GM23338 (cell line): Measurements from ENCODE around the gene WNT7A. TPM values are rescaled to one million over a fixed set of nuclear protein-coding genes. Genes with fewer than 3 reads are reported as not detected.

ENCODE experiments used
- ATAC-seq: fragments of 200-7000 bp; cut with Tn5 transposase; 3 replicates; pipeline ENCODE4 v1.9.1; 2020
- DNase-seq: peaks from one replicate; pipeline ENCODE4 v3.0.0-alpha.2; 2015; ENCODE audit warnings: low spot score
- H2AFZ ChIP-seq: fragments of 200-600 bp; sonication (generic); 2 replicates; pipeline ENCODE4 v1.8.0; 2016; ENCODE audit warnings: antibody characterized with exemption, mild to moderate bottlenecking, moderate library complexity
- H3F3A ChIP-seq: fragments of 200-600 bp; sonication (generic); replicated peaks from 2 replicates; pipeline ENCODE4 v1.8.0; 2017; ENCODE audit warnings: antibody characterized with exemption, mixed run types, low read depth
- H3K27ac ChIP-seq: fragments of 200-600 bp; sonication (generic); 2 replicates; pipeline ENCODE4 v1.6.1; 2016; ENCODE audit warnings: low read depth
- H3K27me3 ChIP-seq: fragments of 200-600 bp; sonication (generic); 2 replicates; pipeline ENCODE4 v1.8.0; 2016; ENCODE audit warnings: mild to moderate bottlenecking, mixed run types, moderate library complexity; ENCODE audit not compliant: insufficient read depth
- H3K36me3 ChIP-seq: fragments of 200-600 bp; sonication (generic); 2 replicates; pipeline ENCODE4 v1.8.0; 2016; ENCODE audit warnings: mild to moderate bottlenecking; ENCODE audit not compliant: insufficient read depth
- H3K4me1 ChIP-seq: fragments of 200-600 bp; sonication (generic); 2 replicates; pipeline ENCODE4 v1.8.0; 2016; ENCODE audit warnings: mild to moderate bottlenecking, moderate library complexity; ENCODE audit not compliant: insufficient read depth
- H3K4me2 ChIP-seq: fragments of 200-600 bp; sonication (generic); 2 replicates; pipeline ENCODE4 v1.7.1; 2017; ENCODE audit warnings: mixed run types
- H3K4me3 ChIP-seq: fragments of 200-600 bp; sonication (generic); 2 replicates; pipeline ENCODE4 v1.6.1; 2016; ENCODE audit warnings: mixed run types
- H3K79me2 ChIP-seq: fragments of 200-600 bp; sonication (generic); replicated peaks from 2 replicates; pipeline ENCODE4 v1.8.0; 2017; ENCODE audit warnings: mild to moderate bottlenecking; ENCODE audit not compliant: insufficient read depth
- H3K9me2 ChIP-seq: fragments of 200-600 bp; sonication (generic); 2 replicates; pipeline ENCODE4 v1.8.0; 2017; ENCODE audit not compliant: insufficient read depth
- H4K20me1 ChIP-seq: fragments of 200-600 bp; sonication (generic); replicated peaks from 2 replicates; pipeline ENCODE4 v1.8.0; 2017; ENCODE audit warnings: mild to moderate bottlenecking; ENCODE audit not compliant: insufficient read depth
- H3K27ac Mint-ChIP-seq: 2 replicates; pipeline ENCODE4 v1.8.0; 2020; ENCODE audit warnings: inconsistent platforms, mild to moderate bottlenecking, moderate library complexity, mixed read lengths
- H3K27me3 Mint-ChIP-seq: 3 replicates; pipeline ENCODE4 v1.8.0; 2022; ENCODE audit warnings: low read depth, mild to moderate bottlenecking, moderate library complexity, mixed read lengths, inconsistent platforms; ENCODE audit not compliant: insufficient read depth, poor library complexity
- H3K36me3 Mint-ChIP-seq: 3 replicates; pipeline ENCODE4 v1.8.0; 2021; ENCODE audit warnings: low read depth, mild to moderate bottlenecking, inconsistent platforms, moderate library complexity, mixed read lengths
- H3K4me1 Mint-ChIP-seq: 3 replicates; pipeline ENCODE4 v1.8.0; 2020; ENCODE audit warnings: mild to moderate bottlenecking, inconsistent platforms, mixed read lengths
- H3K4me3 Mint-ChIP-seq: 3 replicates; pipeline ENCODE4 v1.8.0; 2021; ENCODE audit warnings: moderate library complexity, mild to moderate bottlenecking, inconsistent platforms, mixed read lengths
- H3K9me3 Mint-ChIP-seq: 3 replicates; pipeline ENCODE4 v1.8.0; 2020; ENCODE audit warnings: moderate library complexity, mild to moderate bottlenecking, inconsistent platforms, mixed read lengths
- CREB1 ChIP-seq: fragments of 250-450 bp; sonication (Bioruptor Pico); IDR thresholded peaks from 2 replicates; pipeline ENCODE4 v1.5.0; 2020; ENCODE audit warnings: low read depth, mild to moderate bottlenecking, moderate library complexity
- EZH2 ChIP-seq: fragments of 200-600 bp; sonication (generic); IDR thresholded peaks from one replicate; pipeline ENCODE4 v1.8.0; 2017; ENCODE audit warnings: antibody characterized with exemption, mild to moderate bottlenecking, low read depth; ENCODE audit not compliant: unreplicated experiment
- EZH2phosphoT487 ChIP-seq: fragments of 200-600 bp; sonication (generic); IDR thresholded peaks from one replicate; pipeline ENCODE4 v1.8.1; 2018; ENCODE audit warnings: antibody characterized with exemption; ENCODE audit not compliant: unreplicated experiment
- JUNB ChIP-seq: IDR thresholded peaks from one replicate; pipeline ENCODE4 v1.6.1; 2016; ENCODE audit warnings: antibody characterized with exemption; ENCODE audit not compliant: unreplicated experiment
- NANOG ChIP-seq: IDR thresholded peaks from 2 replicates; pipeline ENCODE4 v1.6.1; 2016; ENCODE audit warnings: antibody characterized with exemption, borderline replicate concordance
- POLR2AphosphoS5 ChIP-seq: IDR thresholded peaks from 2 replicates; pipeline ENCODE4 v1.6.1; 2016; ENCODE audit warnings: antibody characterized with exemption, low read depth
- STAT1 ChIP-seq: IDR thresholded peaks from one replicate; pipeline ENCODE4 v1.6.1; 2016; ENCODE audit warnings: antibody characterized with exemption; ENCODE audit not compliant: unreplicated experiment
- ZNF114 ChIP-seq: fragments of 250-450 bp; sonication (Bioruptor Pico); IDR thresholded peaks from 2 replicates; pipeline ENCODE4 v1.5.0; 2020; ENCODE audit warnings: mild to moderate bottlenecking, moderate library complexity
- ZNF331 ChIP-seq: fragments of 250-450 bp; sonication (Bioruptor Pico); IDR thresholded peaks from 2 replicates; pipeline ENCODE4 v1.5.0; 2020; ENCODE audit warnings: low read depth, mild to moderate bottlenecking, moderate library complexity
- polyA plus RNA-seq: library from polyadenylated mRNA; unstranded; fragments of >200 nt; fragmentation: Nextera tagmentation; extraction: Ambion mirVana; gene quantifications from 2 replicates; pipeline ENCODE4 v1.2.1, GENCODE V29; 2016
- total RNA-seq: library from RNA; depleted of rRNA; stranded (reverse); fragments of >200 nt; shearing (Covaris generic); gene quantifications from 2 replicates; pipeline ENCODE4 v1.2.3, GENCODE V29; 2014
- TF ChIP-seq, protein P1 (sequence below): IDR thresholded peaks from 2 replicates; pipeline ENCODE4 v1.6.1; 2016; ENCODE audit warnings: antibody characterized with exemption
- TF ChIP-seq, protein P2 (sequence below): IDR thresholded peaks from one replicate; pipeline ENCODE4 v1.6.1; 2018; ENCODE audit warnings: antibody characterized with exemption; ENCODE audit not compliant: unreplicated experiment
- TF ChIP-seq, protein P3 (sequence below): fragments of 250-450 bp; sonication (Bioruptor Pico); IDR thresholded peaks from 2 replicates; pipeline ENCODE4 v1.5.0; 2020; ENCODE audit warnings: mild to moderate bottlenecking, moderate library complexity
- TF ChIP-seq, protein P4 (sequence below), 2 experiments: fragments of 200-600 bp in 1 of 2; sonication (generic) in 1 of 2; conservative IDR thresholded peaks; 2 replicates each; pipeline versions ENCODE4 v1.5.1 to v1.6.1; 2016 to 2017; ENCODE audit warnings: antibody characterized with exemption in 2 of 2, low read depth in 2 of 2, mild to moderate bottlenecking in 2 of 2, moderate library complexity in 1 of 2

The WNT7A gene
- total and polyA plus RNA-seq, 2 experiments from 2014 or later = not detected

DNA sequence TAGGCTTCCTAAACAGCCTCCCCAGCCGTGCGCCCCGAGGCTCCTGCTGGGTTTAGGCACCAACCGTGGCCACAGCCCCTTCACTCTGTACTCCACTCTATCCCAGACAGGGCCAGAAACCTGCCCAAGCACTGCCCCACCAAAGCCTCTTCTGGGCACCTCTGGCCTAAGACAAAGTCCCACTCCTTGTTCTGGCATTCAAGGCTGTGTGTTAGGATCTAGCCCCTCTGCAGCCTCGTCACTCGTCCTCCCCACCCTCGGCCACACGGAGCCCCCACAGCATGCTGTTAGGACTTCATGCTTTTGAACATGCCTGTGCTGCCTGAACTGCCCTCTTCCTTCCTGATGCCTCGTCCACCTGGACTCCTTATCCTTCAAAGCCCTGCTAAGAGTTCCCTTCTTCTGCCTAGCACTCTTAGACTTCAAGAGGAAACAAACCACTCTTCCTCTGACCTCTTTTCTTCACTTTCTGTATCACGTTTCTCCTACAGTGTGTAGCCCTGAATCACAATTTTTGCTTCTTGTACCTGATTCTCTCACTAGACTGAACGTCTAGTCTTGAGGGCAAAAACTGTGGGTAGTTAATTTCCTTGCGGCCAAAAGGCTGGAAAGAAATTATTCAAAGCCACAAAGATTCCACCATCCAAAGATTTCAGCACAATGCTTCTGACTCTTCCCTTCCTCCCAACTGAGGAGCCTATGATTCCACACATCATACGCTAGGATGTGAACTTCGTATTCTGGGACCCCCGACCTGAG is 28.6 kb downstream of the WNT7A start:
- no peak overlapping the region for H3K4me2 ChIP-seq
- Mint-ChIP-seq H3K4me1 (peaks cover 15% of the 10 kb centered on the region), H3K27ac (no peak overlapping the region), H3K27me3 (peaks cover 11% of the 10 kb centered on the region), H3K36me3 (no peaks in the 10 kb centered on the region), H3K4me3 (no peak overlapping the region), H3K9me3 (no peaks in the 10 kb centered on the region)
- H3K4me1 ChIP-seq = peaks cover 5% of the 10 kb centered on the region; the same call in 1 of the 2 replicates
- H2AFZ ChIP-seq = no peak overlapping the region
- no peaks in the 10 kb centered on the region for H3K79me2 ChIP-seq
- DNase-seq (no peak), ATAC-seq (no peak)
- no peaks in the 10 kb centered on the region for H4K20me1 ChIP-seq
- no peaks in the 10 kb centered on the region for H3F3A ChIP-seq
- TF ChIP-seq ZNF114 (CRISPR knock-in tag) (no peak), CREB1 (no peak), JUNB (no peak), STAT1 (no peak), EZH2phosphoT487 (no peak), NANOG (no peak), EZH2 (no peak), POLR2AphosphoS5 (no peak), ZNF331 (CRISPR knock-in tag) (no peak)
- TF ChIP-seq, protein P1, sequence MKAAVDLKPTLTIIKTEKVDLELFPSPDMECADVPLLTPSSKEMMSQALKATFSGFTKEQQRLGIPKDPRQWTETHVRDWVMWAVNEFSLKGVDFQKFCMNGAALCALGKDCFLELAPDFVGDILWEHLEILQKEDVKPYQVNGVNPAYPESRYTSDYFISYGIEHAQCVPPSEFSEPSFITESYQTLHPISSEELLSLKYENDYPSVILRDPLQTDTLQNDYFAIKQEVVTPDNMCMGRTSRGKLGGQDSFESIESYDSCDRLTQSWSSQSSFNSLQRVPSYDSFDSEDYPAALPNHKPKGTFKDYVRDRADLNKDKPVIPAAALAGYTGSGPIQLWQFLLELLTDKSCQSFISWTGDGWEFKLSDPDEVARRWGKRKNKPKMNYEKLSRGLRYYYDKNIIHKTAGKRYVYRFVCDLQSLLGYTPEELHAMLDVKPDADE = no peak
- TF ChIP-seq, protein P2, sequence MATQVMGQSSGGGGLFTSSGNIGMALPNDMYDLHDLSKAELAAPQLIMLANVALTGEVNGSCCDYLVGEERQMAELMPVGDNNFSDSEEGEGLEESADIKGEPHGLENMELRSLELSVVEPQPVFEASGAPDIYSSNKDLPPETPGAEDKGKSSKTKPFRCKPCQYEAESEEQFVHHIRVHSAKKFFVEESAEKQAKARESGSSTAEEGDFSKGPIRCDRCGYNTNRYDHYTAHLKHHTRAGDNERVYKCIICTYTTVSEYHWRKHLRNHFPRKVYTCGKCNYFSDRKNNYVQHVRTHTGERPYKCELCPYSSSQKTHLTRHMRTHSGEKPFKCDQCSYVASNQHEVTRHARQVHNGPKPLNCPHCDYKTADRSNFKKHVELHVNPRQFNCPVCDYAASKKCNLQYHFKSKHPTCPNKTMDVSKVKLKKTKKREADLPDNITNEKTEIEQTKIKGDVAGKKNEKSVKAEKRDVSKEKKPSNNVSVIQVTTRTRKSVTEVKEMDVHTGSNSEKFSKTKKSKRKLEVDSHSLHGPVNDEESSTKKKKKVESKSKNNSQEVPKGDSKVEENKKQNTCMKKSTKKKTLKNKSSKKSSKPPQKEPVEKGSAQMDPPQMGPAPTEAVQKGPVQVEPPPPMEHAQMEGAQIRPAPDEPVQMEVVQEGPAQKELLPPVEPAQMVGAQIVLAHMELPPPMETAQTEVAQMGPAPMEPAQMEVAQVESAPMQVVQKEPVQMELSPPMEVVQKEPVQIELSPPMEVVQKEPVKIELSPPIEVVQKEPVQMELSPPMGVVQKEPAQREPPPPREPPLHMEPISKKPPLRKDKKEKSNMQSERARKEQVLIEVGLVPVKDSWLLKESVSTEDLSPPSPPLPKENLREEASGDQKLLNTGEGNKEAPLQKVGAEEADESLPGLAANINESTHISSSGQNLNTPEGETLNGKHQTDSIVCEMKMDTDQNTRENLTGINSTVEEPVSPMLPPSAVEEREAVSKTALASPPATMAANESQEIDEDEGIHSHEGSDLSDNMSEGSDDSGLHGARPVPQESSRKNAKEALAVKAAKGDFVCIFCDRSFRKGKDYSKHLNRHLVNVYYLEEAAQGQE = no peak
- TF ChIP-seq, protein P3, sequence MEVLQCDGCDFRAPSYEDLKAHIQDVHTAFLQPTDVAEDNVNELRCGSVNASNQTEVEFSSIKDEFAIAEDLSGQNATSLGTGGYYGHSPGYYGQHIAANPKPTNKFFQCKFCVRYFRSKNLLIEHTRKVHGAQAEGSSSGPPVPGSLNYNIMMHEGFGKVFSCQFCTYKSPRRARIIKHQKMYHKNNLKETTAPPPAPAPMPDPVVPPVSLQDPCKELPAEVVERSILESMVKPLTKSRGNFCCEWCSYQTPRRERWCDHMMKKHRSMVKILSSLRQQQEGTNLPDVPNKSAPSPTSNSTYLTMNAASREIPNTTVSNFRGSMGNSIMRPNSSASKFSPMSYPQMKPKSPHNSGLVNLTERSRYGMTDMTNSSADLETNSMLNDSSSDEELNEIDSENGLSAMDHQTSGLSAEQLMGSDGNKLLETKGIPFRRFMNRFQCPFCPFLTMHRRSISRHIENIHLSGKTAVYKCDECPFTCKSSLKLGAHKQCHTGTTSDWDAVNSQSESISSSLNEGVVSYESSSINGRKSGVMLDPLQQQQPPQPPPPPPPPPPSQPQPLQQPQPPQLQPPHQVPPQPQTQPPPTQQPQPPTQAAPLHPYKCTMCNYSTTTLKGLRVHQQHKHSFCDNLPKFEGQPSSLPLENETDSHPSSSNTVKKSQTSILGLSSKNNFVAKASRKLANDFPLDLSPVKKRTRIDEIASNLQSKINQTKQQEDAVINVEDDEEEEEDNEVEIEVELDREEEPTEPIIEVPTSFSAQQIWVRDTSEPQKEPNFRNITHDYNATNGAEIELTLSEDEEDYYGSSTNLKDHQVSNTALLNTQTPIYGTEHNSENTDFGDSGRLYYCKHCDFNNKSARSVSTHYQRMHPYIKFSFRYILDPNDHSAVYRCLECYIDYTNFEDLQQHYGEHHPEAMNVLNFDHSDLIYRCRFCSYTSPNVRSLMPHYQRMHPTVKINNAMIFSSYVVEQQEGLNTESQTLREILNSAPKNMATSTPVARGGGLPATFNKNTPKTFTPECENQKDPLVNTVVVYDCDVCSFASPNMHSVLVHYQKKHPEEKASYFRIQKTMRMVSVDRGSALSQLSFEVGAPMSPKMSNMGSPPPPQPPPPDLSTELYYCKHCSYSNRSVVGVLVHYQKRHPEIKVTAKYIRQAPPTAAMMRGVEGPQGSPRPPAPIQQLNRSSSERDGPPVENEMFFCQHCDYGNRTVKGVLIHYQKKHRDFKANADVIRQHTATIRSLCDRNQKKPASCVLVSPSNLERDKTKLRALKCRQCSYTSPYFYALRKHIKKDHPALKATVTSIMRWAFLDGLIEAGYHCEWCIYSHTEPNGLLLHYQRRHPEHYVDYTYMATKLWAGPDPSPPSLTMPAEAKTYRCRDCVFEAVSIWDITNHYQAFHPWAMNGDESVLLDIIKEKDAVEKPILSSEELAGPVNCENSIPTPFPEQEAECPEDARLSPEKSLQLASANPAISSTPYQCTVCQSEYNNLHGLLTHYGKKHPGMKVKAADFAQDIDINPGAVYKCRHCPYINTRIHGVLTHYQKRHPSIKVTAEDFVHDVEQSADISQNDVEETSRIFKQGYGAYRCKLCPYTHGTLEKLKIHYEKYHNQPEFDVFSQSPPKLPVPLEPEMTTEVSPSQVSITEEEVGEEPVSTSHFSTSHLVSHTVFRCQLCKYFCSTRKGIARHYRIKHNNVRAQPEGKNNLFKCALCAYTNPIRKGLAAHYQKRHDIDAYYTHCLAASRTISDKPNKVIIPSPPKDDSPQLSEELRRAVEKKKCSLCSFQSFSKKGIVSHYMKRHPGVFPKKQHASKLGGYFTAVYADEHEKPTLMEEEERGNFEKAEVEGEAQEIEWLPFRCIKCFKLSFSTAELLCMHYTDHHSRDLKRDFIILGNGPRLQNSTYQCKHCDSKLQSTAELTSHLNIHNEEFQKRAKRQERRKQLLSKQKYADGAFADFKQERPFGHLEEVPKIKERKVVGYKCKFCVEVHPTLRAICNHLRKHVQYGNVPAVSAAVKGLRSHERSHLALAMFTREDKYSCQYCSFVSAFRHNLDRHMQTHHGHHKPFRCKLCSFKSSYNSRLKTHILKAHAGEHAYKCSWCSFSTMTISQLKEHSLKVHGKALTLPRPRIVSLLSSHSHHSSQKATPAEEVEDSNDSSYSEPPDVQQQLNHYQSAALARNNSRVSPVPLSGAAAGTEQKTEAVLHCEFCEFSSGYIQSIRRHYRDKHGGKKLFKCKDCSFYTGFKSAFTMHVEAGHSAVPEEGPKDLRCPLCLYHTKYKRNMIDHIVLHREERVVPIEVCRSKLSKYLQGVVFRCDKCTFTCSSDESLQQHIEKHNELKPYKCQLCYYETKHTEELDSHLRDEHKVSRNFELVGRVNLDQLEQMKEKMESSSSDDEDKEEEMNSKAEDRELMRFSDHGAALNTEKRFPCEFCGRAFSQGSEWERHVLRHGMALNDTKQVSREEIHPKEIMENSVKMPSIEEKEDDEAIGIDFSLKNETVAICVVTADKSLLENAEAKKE (CRISPR knock-in tag) = no peak
- TF ChIP-seq, protein P4, sequence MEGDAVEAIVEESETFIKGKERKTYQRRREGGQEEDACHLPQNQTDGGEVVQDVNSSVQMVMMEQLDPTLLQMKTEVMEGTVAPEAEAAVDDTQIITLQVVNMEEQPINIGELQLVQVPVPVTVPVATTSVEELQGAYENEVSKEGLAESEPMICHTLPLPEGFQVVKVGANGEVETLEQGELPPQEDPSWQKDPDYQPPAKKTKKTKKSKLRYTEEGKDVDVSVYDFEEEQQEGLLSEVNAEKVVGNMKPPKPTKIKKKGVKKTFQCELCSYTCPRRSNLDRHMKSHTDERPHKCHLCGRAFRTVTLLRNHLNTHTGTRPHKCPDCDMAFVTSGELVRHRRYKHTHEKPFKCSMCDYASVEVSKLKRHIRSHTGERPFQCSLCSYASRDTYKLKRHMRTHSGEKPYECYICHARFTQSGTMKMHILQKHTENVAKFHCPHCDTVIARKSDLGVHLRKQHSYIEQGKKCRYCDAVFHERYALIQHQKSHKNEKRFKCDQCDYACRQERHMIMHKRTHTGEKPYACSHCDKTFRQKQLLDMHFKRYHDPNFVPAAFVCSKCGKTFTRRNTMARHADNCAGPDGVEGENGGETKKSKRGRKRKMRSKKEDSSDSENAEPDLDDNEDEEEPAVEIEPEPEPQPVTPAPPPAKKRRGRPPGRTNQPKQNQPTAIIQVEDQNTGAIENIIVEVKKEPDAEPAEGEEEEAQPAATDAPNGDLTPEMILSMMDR (conservative IDR thresholded peaks at IDR 0.05; ENCODE audit: low read depth in 2 of 2) = no peak
- no peaks in the 10 kb centered on the region for H3K27me3 ChIP-seq
- no peak overlapping the region for H3K4me3 ChIP-seq
- no peaks in the 10 kb centered on the region for H3K36me3 ChIP-seq
- H3K27ac ChIP-seq = no peak overlapping the region
- H3K9me2 ChIP-seq = no peaks in the 10 kb centered on the region
